ENCODE results near the gene TUBGCP6.

GRCh38 chr22:50173311-50173982 lies 71.4 kb downstream of the TUBGCP6 start:
- TF ChIP-seq CTCF (IDR thresholded peaks at IDR 0.05) (no peak), POLR2A (IDR thresholded peaks at IDR 0.05) (no peak)

Measured in esophagus squamous epithelium (tissue), 4 donors.